LNCAP (cell line): ENCODE results near the gene BMPR2.

Experiments
- TF ChIP-seq, protein P1 (sequence below): fragments of 450-650 bp; IDR thresholded peaks from 2 replicates; pipeline ENCODE4 v1.5.1; 2017; ENCODE audit warnings: mild to moderate bottlenecking

Gene BMPR2

GRCh38 chr2:202613479-202613878 lies 237.4 kb downstream of the BMPR2 start:
- TF ChIP-seq, protein P1, sequence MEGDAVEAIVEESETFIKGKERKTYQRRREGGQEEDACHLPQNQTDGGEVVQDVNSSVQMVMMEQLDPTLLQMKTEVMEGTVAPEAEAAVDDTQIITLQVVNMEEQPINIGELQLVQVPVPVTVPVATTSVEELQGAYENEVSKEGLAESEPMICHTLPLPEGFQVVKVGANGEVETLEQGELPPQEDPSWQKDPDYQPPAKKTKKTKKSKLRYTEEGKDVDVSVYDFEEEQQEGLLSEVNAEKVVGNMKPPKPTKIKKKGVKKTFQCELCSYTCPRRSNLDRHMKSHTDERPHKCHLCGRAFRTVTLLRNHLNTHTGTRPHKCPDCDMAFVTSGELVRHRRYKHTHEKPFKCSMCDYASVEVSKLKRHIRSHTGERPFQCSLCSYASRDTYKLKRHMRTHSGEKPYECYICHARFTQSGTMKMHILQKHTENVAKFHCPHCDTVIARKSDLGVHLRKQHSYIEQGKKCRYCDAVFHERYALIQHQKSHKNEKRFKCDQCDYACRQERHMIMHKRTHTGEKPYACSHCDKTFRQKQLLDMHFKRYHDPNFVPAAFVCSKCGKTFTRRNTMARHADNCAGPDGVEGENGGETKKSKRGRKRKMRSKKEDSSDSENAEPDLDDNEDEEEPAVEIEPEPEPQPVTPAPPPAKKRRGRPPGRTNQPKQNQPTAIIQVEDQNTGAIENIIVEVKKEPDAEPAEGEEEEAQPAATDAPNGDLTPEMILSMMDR, result no peak
